HG03457 (cell line): Measurements from ENCODE around the gene AGAP1.

Experiments
- ATAC-seq: cut with Tn5 transposase; IDR thresholded peaks from one replicate; pipeline ENCODE4 v1.9.1; 2021; ENCODE audit warnings: moderate number of reproducible peaks; ENCODE audit not compliant: unreplicated experiment

The AGAP1 gene

DNA sequence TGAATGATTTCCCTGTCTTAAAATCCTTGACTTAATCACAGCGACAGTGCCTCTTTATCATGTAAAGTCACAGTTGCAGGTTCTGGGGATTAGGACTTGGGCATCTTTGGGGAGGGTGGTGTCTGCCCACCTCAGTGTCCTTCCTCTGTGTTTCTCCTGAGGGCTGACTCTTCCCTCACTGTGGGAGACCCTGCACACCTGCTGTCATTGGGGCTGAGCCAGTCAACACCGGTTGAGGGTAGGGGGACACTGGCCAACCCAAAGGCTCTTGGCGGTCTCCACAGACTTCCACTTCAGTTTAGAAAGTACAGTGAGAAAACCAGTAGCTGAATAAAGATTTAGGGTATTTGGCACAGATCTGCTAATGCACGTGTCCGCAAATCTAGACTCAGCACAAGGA is 36.9 kb downstream of the AGAP1 start:
- no peak for ATAC-seq

DNA sequence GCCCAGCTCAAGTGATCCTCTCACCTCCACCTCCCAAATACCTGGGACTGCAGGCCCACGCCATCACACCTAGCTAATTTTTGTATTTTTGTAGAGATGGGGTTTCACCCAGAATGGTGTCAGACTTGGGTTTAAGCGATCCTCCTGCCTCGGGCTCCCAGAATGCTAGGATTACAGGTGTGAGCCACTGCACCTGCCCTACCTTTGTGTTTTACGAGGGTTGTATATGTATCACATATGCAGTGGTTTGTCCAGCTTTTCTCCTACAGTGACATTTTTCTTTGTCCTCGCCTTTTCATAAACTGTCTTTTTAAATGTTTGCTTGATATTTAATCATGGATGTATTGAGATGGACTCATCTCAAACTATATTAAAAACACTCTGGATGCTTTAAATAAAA is 38.5 kb downstream of the AGAP1 start:
- no peak for ATAC-seq

DNA sequence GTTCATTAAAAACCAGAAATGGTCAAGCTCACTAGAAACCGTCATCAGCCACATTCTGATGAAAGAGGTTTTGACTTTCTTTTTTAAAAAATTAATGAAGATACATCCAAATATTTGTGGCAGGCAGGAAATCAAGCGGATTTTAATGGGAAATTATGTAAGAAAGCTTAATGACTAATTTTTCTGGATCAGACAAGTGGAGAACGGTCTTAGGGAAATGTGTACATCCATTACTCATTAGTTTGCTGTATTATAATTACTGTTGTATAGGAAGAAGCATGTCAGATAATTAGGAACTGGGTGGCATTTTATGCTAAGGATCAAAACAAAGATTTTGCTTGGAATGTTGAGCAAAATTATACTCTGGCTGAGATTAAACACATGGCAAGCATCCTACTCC is 39.4 kb downstream of the AGAP1 start:
- ATAC-seq, result no peak

DNA sequence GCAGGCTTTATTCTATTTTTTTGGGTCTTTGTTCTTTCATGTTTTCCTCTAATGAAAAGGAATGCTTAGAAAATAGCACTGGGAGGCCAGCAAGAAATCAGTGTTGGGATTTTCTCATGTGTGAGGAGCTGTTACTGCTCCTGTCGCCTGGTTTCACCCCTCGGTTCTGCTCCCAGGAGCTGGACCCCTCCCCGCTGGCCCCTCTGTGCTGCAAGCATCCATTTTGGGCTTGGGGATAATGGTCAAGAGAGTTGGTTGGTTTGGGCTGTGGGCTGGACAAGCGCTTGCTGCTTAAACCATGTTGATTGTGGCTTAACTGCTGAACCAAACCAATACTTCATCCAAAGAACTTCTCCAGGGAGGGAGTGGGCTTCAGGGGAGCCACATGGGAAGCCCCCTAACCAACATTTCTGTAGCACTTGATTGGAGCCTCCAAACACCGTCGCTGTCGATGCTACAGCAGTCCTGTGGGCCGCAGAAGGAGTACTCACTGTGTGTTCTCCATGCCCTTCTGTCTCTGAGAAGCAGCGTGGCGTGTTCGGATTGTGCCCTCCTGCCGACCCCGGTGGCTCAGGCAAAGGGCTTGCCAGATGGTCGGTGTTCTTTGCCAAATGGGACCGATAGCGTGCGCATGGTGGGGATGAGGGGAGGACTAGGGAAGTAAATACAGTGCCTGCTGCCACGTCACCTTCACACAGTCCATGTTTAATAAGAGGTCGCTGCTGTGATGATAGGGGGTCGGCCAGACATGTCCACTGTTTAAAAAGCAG is 40.0 kb downstream of the AGAP1 start:
- no peak for ATAC-seq

DNA sequence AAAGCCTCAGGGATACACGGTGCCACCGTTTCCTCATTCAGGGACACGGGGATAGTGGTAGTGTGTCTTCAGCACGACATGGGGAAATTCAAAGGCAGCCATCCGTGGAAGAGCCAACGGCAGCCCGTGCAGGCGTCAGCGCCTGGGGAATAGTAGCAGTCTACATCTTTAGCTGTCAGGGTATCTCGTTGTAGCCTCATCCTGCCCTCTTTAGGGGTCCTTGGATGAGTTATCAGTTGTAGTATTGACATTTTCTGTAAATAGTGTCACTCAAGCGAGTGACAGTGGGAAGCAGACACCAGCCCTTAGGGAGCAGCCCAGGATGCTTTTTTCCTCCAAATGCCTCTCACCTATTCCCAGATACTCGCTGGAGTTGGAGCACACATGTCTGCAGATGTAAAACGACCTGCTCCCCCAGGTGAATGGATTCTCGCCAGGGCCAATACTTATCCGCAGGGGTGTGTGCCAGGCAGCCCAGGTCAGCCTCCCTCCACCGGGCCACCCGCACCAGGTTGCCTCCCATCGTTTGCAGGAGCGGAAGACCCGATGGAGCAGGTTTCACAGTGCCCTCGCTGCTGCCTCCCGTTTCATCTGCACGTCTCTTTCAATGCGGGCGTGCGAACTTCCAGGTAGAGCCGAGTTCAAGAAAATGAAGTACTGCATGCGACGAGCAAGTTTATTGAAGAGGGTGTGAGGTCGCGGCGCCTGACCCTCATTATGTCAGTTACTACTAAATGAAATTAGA is 41.0 kb downstream of the AGAP1 start:
- ATAC-seq, result no peak

DNA sequence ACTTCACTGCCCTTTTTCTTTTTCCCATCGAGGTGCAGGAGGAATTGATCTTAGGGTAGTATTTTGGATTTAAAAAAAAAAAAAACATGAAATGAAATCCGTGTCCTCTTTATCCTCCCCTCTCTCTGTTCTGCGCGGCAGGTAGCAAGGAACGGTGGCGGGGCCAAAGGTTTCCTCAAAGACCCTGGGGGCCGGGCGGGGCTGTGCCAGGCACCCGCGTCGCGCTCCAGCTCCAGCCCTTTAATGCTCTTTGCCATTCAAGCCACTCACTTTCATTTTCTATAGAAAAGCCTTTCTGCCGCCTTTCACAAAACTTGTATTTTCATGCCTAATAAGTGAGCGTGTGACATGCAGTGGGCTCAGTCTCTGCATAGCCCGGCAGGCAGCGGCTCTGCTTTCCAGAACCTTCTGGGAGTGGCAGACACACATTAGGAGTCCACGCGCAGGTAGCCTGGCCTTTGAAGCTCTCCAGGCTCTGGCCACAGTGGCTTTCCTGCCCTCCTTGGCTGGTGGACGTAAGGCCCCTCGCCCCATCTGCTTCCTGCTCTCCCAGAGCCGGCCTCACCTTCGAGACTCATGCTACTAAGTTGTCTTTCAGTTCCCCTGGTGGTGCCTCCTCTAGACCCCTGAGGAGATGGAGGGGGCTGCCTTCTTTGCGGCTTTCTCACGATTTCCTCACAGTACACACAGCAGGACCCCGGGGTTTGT is 41.7 kb downstream of the AGAP1 start:
- no peak for ATAC-seq

DNA sequence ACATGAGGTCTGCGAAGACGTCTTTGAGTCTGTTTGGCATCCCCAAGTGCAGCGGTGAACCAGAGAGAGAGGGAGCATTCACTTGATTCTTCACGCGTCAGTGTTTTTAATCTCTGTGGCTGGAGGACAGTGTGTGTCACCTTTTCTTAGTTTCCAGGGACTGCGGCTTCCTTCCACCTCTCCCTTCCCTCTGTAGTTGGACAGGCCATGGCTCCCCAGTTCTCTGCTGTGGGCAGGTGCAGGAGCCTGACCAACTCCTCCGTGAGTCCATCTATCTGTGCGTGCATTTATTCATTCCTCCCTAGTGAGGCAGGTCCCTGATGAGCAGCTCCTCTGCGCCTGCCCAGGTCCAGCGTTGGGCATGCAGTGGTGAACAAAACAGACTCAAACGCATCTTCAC is 42.9 kb downstream of the AGAP1 start:
- no peak for ATAC-seq

DNA sequence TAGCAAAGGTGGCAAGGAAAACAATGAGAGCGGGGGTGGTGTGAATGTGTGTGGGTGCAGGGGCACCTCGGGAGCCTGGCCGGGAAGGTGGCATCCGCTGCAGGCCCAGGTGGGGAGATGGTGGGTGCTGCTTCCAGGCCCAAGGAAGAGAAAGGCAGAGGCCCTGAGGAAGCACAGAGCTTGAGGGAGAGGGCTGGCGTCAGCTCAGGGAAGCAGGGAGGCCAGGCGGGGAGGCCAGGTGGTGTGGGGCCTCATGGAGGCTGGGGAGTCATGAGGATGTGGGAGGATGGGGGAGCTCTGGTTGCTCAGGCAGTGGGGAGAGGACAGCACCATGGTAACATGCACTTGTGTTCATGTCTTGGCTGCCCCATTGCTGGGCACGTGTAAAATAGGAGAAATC is 43.3 kb downstream of the AGAP1 start:
- ATAC-seq, result no peak

DNA sequence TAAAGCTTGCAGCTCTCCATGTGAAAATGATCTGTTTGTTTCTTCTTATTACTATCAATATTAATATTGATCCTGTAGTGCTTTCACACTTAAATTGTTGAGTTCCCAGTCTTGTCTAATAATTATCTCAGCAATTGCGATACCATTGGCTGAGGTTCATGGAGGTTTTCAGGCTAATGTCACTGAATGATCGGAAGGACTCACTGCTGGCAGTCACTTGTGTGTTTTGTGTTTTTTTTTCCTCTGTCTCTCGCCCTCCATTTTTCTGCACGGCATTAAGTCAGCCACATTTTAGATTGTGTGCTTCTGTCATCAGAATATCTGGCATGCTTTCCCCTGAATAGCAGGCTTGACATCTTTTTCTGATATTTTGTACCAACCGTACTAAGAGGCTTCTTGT is 43.7 kb downstream of the AGAP1 start:
- ATAC-seq, result no peak

DNA sequence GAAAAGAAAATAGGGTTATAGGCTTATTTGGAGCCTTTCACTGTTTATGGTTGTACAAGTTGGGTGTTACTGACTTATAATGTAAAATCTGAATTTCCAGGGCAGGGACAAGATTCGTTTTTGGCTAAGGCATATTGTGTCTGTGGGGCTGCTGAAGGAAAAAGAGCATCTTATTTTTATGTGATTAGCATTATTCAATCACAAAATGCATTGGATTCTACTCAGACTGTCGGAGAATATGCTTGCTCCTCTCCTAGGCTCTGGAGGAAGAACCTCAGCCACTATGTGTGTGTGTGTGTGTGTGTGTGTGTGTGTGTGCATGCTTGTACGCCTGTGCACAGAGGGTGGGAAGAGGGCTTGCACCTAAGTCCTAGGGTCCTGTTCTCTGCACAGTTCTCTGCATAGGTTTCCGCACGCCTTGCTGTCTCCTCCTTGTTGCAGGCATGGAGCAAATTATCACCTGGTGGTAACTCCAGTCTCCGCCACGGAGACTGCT is 44.3 kb downstream of the AGAP1 start:
- ATAC-seq, result no peak

DNA sequence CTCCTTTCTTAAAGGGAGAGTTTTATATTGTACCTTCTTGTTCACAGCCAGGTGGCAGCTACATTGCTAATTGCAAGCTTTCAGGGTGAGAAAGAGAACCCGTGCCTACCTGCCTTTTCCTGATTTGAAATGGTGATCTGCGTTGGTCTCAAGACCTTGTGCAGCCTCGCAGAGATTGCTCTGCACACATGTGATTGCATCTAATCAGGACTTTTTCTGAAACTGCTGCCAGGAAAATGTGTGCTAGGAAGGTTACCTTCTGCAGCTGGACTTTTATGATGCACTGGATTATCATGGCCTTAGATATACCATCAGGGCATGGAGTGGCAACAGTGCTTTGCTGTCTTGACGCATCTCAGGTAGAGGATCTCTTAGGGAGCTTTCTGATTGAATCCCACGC is 45.1 kb downstream of the AGAP1 start:
- ATAC-seq, result no peak

DNA sequence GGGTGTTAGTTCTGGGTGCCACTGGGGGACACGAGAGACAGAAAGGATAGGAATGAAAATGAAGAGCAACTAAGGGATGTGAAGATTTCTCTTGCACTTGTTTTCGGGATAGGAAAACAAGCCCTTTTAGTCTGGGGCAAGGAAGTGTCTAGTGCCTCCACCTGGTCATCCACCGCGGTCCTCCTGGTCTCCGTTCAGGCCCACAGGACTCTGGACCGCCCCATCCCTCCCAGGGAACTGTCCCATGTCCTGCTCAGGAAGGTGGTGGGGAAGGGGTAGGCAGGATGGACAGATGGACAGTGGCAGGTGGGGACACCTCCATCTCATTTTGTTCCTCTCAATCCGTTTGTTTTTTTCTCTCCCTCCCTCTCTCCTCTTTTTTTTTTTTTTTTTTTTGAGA is 45.9 kb downstream of the AGAP1 start:
- ATAC-seq, result no peak

DNA sequence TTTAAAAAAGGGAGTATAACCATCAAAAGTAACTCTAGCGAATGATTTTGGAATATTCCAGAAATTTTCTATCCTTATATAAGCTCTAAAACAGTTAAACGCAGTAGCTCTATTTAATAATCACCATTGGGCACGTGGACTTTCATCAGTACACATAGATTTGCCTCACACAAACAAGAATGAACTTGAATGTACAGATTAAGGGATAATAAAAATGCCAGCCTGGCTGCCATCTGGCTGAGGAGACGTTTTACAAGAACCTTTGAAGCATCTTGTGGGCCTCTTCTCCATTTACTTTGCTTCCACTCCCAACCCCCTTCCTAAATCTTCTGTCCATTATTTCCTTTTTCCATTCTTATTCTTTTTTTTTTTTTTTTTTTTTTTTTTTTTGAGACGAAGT is 47.2 kb downstream of the AGAP1 start:
- no peak for ATAC-seq

DNA sequence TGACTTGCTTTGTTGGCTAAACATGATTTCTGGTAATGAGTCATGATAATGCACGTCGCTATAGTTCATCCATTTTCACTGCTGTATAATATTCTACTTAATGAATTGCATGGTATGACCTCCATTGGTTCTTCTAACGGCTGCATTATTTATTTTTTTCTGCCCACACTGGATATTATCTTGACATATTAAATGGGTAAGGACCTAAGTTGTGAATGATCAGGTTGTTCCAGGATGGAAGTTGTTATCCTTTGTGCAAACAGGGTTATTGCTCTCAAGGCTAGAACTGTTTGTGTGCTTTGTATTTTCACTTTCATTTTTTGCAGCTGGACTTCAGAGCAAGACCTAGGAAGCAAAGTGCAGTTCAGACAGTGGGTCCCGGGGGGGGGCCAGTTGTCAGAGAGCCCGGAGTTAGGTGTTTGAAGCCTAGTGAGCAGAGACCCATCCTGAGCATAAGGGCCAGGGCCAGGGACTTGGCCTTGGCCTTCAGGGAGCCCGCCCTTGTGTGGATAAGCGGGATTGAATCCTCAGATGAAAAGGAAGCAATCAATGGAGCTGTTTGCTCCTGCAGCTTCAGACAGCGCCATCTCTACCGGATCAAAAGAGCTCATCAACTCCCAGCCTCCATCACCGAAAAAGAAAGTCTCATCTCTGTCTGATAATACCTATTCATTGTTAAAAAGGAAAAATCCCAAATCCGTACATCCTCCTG is 48.2 kb downstream of the AGAP1 start:
- no peak for ATAC-seq

DNA sequence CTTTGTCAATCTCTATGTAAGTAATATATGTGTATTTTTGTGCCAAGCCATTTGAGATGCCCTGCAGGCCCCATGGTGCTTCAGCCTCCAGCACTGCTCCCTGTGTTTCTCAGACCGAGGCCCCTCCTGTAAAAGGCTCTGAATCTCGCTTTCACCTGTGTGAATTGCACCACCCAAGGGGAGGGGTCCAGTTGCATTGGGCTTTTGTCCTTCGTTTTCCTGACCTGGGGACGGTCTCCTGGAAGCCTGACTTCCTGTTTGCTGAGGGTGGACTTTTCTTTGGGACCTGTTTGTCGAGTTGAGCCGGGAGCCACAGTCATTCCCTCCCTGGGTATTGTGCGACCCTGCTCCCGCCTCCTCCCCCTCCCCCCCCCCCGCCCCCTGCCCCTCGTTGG is 48.9 kb downstream of the AGAP1 start:
- no peak for ATAC-seq

DNA sequence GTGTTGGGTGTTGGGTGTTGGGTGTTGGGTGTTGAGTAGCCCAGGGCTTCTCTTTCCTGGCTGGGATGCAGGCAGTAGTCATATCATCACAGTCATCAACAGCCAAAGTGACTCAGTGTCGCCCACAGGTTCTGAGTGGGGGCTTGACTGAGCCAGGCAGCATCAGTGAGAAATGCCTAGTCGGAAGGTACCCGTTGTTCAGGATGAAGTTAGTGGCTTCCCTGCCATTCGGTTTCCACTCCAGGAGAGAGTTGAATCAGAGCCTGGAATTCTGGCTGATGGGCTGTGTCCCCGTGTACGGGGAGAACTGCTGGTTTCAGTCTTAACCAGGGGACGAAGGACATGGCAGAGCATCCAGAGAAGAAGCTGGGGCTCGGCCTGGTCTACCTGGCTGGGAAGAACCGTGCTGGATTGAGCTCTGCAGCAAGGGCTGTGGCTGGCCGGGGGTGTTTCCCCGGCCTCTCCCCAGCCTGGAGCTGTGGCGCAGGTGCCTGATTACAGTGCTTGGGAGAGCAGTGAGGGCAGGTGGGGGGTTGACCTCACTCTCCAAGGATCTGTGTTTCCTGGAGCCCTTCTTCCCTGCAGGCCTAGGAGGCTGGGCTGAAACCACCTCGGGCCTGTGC is 49.4 kb downstream of the AGAP1 start:
- ATAC-seq, result no peak

DNA sequence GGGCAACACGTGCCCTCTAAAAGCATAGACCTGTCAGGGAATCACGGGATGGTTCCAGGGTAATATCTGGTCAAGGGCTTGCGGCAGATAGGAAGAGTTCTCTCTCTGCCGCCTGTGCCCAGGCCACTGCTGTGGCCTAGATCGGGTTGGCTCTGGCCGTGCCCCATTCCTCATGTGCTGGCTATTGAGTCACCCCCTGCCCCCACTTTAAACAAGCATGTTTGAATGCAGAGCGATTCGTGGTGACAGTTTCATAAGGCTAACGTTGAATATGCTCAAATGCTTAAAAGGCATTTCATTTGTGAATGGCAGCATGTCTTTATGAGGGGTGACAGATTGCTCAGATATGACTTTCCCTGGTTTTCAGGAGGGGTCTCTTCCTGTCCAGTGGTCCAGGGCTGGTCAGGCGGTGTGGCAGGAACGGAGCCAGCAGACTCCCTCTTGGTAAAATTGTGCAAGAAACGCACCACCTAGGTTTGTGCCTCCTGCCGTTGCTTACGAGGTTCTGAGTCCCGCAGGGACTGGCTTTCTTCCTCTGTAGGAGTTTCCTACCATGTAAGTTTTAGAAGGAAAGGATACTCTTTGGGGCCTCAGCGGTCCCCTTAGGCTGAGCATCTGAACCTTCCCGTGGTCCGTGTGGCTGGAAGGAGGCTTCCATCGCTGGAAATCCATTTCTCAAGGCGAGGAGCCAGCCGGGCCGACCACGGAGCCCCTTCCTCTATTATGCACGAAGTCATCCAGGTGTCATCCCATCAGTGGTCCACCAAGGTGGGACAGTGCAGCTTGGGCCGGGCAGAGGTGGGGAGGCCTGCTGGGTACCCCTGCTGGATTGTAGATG is 50.2 kb downstream of the AGAP1 start:
- ATAC-seq, result no peak

DNA sequence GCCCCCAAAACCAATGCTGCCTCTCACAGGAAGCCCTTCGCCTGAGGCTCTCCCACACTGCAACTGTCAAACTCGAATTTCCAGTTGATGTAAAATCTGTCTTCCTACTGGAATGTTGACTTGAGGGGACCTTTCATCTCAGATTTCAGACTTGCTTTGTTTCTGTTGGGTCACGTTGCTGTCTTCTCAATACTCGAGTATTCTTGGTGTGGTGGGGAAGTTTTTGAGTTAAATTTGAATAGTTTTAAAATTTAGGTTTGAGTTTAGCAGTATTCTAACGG is 50.8 kb downstream of the AGAP1 start:
- ATAC-seq, result no peak

DNA sequence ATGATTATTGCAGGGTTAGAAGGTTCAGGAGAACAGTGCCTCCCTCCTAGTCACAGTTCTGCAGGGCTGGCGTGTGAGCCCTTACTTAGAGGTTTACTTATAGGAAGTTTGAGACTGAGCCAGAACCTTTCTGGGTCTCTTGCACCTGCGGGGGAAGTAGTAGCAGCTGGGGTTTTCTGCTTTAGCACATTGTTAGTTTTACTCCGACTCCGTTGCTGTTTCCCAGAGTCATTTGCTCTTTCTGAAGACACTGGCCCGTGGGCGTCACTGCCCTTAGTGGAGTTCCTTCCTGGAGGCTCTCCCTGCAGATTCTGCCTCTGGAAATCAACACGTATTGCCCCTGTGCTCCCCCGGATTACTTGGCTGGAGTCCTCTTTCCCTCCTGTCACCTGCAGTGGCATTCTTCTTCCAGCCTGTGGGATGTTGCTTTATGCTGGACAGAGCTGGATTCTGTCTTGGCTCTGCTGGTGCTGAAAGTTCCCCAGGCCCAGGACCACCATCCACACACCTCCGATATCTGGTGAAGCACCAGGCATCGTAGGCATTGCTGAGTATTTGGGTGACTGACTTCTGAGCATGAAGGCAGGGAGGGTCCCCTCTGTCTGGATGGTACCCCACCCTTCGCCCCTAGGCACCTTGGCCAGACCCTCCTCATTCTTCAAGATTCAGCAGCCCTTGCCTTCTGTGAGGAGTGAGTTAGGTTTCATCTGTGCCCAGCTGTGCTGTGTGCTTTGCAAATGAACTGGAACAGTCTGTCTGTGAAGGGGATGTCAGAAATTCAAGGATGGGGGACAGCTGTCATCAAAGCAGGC is 51.7 kb downstream of the AGAP1 start:
- ATAC-seq, result no peak

DNA sequence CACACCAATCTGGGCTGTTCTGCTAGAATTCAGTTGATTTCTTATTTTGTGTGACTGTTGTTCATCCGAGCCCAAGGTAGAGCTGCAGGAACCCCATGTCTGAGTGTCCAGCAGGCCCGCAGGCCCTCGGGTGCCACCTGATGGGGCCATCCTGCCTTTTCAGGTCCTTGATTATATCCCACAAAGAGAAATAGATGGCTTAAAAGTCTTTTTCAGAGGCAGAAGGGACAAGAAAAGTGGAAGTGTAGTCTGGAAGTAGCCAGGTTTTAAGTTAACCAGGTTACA is 52.2 kb downstream of the AGAP1 start:
- no peak for ATAC-seq
